Measurements from ENCODE around the gene KRTAP13-4.

The KRTAP13-4 gene

DNA sequence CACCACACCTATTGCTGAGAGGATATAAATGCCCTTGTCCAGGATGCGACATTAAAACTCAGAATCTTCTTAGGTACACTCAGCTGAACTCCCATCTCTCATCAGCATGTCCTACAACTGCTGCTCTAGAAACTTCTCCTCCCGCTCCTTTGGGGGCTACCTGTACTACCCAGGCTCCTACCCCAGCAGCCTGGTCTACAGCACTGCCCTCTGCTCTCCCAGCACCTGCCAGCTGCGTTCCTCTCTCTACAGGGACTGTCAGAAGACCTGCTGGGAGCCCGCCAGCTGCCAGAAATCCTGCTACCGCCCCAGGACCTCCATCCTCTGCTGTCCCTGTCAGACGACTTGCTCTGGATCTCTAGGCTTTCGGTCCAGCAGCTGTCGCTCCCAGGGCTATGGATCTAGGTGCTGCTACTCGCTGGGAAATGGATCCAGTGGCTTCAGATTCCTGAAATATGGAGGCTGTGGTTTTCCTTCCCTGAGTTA, at the start of gene KRTAP13-4:
KRTAP13-4 (plus strand) TSS at position 51 of the 486 bp plus-strand sequence; CDS start at position 107, 56 bp downstream.
- peaks cover 30% of the 10 kb centered on the region for H3K4me1 ChIP-seq (ENCODE audit: control insufficient read depth, insufficient read depth, low read length)
- H3K4me3 ChIP-seq (ENCODE audit: low read depth, low read length) = no peak within 1 kb of the TSS
- H3K27me3 ChIP-seq (ENCODE audit: control insufficient read depth, insufficient read depth, low read length) = no peaks in the 10 kb centered on the region
- H3K9ac ChIP-seq (ENCODE audit: low read depth, low read length) = no peak within 1 kb of the TSS
- no peak within 1 kb of the TSS for H3K27ac ChIP-seq (ENCODE audit: low read depth, low read length)
- no peaks in the 10 kb centered on the region for H3K9me3 ChIP-seq (ENCODE audit: control insufficient read depth, insufficient read depth, low read length)
- no peaks in the 10 kb centered on the region for H3K36me3 ChIP-seq (ENCODE audit: control insufficient read depth, insufficient read depth, low read length)

GRCh38 chr21:30382201-30382600, 47.8 kb upstream of the KRTAP13-4 start:
- no peaks in the 10 kb centered on the region for H3K4me1 ChIP-seq (ENCODE audit: control insufficient read depth, insufficient read depth, low read length)
- no peaks in the 10 kb centered on the region for H3K36me3 ChIP-seq (ENCODE audit: control insufficient read depth, insufficient read depth, low read length)
- no peaks in the 10 kb centered on the region for H3K27me3 ChIP-seq (ENCODE audit: control insufficient read depth, insufficient read depth, low read length)
- H3K4me3 ChIP-seq (ENCODE audit: low read depth, low read length) = no peak overlapping the region
- H3K9me3 ChIP-seq (ENCODE audit: control insufficient read depth, insufficient read depth, low read length) = no peaks in the 10 kb centered on the region
- H3K9ac ChIP-seq (ENCODE audit: low read depth, low read length) = no peak overlapping the region
- H3K27ac ChIP-seq (ENCODE audit: low read depth, low read length) = no peak overlapping the region

- Histone ChIP-seq H3K9ac (ENCODE audit: low read depth, low read length) (no peak overlapping the region), H3K27ac (ENCODE audit: low read depth, low read length) (no peak overlapping the region), H3K36me3 (ENCODE audit: control insufficient read depth, insufficient read depth, low read length) (no peaks in the 10 kb centered on the region), H3K4me1 (ENCODE audit: control insufficient read depth, insufficient read depth, low read length) (no peaks in the 10 kb centered on the region), H3K9me3 (ENCODE audit: control insufficient read depth, insufficient read depth, low read length) (no peaks in the 10 kb centered on the region), H3K27me3 (ENCODE audit: control insufficient read depth, insufficient read depth, low read length) (no peaks in the 10 kb centered on the region), H3K4me3 (ENCODE audit: low read depth, low read length) (no peak overlapping the region)
These were observed 38.5 kb upstream of the KRTAP13-4 start for GRCh38 chr21:30391492-30392025.

GRCh38 chr21:30395731-30396130, 34.3 kb upstream of the KRTAP13-4 start, which contains the start of gene KRTAP13-1:
Gene KRTAP13-1 (plus strand): TSS chr21:30396031. CDS start chr21:30396087, 56 bp downstream.
- no peaks in the 10 kb centered on the region for H3K9me3 ChIP-seq (ENCODE audit: control insufficient read depth, insufficient read depth, low read length)
- no peak within 1 kb of the TSS for H3K9ac ChIP-seq (ENCODE audit: low read depth, low read length)
- no peaks in the 10 kb centered on the region for H3K27me3 ChIP-seq (ENCODE audit: control insufficient read depth, insufficient read depth, low read length)
- H3K4me1 ChIP-seq (ENCODE audit: control insufficient read depth, insufficient read depth, low read length) = no peaks in the 10 kb centered on the region
- H3K36me3 ChIP-seq (ENCODE audit: control insufficient read depth, insufficient read depth, low read length) = no peaks in the 10 kb centered on the region
- H3K27ac ChIP-seq (ENCODE audit: low read depth, low read length) = no peak within 1 kb of the TSS
- no peak within 1 kb of the TSS for H3K4me3 ChIP-seq (ENCODE audit: low read depth, low read length)

- H3K4me3 ChIP-seq (ENCODE audit: low read depth, low read length) = peak overlapping the region; percentile 40
- no peaks in the 10 kb centered on the region for H3K27me3 ChIP-seq (ENCODE audit: control insufficient read depth, insufficient read depth, low read length)
- no peaks in the 10 kb centered on the region for H3K36me3 ChIP-seq (ENCODE audit: control insufficient read depth, insufficient read depth, low read length)
- H3K4me1 ChIP-seq (ENCODE audit: control insufficient read depth, insufficient read depth, low read length) = no peaks in the 10 kb centered on the region
- no peaks in the 10 kb centered on the region for H3K9me3 ChIP-seq (ENCODE audit: control insufficient read depth, insufficient read depth, low read length)
- no peak overlapping the region for H3K9ac ChIP-seq (ENCODE audit: low read depth, low read length)
- peak overlapping the region; percentile 36 for H3K27ac ChIP-seq (ENCODE audit: low read depth, low read length)
These were observed 21.1 kb upstream of the KRTAP13-4 start for GRCh38 chr21:30408782-30409494.

GRCh38 chr21:30415993-30416392, 14.0 kb upstream of the KRTAP13-4 start:
- Histone ChIP-seq H3K9ac (ENCODE audit: low read depth, low read length) (no peak overlapping the region), H3K27me3 (ENCODE audit: control insufficient read depth, insufficient read depth, low read length) (no peaks in the 10 kb centered on the region), H3K9me3 (ENCODE audit: control insufficient read depth, insufficient read depth, low read length) (peaks cover 35% of the 10 kb centered on the region), H3K36me3 (ENCODE audit: control insufficient read depth, insufficient read depth, low read length) (0 out of 2 replicates have a peak, but pooled peaks cover 2% of the 10 kb centered on the region), H3K27ac (ENCODE audit: low read depth, low read length) (no peak overlapping the region), H3K4me1 (ENCODE audit: control insufficient read depth, insufficient read depth, low read length) (no peaks in the 10 kb centered on the region), H3K4me3 (ENCODE audit: low read depth, low read length) (no peak overlapping the region)

- Histone ChIP-seq H3K4me1 (ENCODE audit: control insufficient read depth, insufficient read depth, low read length) (peaks cover 30% of the 10 kb centered on the region), H3K9me3 (ENCODE audit: control insufficient read depth, insufficient read depth, low read length) (peaks cover 11% of the 10 kb centered on the region), H3K27me3 (ENCODE audit: control insufficient read depth, insufficient read depth, low read length) (no peaks in the 10 kb centered on the region), H3K9ac (ENCODE audit: low read depth, low read length) (no peak within 1 kb of the TSS), H3K4me3 (ENCODE audit: low read depth, low read length) (no peak within 1 kb of the TSS), H3K27ac (ENCODE audit: low read depth, low read length) (peak within 1 kb of the TSS; percentile 51), H3K36me3 (ENCODE audit: control insufficient read depth, insufficient read depth, low read length) (no peaks in the 10 kb centered on the region)
These were observed 4.2 kb upstream of the KRTAP13-4 start, which contains the start of gene KRTAP13-3 for GRCh38 chr21:30425826-30426225. Gene KRTAP13-3 (minus strand): TSS chr21:30425926. CDS start chr21:30425912, 14 bp downstream.

DNA sequence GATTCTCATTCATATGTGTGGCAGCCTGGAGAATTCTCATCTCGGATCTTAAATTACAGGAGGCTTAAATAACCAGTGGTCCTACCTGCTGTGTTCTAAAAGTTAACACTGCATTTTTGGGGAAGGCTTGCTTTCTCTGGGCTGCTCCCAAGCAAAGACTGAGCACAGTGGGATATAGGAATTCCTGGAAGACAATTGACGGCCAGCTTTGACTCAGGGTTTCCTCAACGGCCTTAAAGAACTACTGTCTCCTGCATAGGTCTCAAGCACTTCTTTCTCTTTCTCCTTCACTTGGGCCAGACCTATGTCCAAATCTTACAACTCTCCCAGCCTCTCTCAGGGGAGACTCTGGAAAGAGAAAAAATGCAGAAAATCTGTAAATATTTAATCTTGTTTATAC, 3.3 kb upstream of the KRTAP13-4 start:
- Histone ChIP-seq H3K4me3 (ENCODE audit: low read depth, low read length) (0 out of 2 replicates have a peak overlapping the region, but pooled peaks have one; percentile 5), H3K9ac (ENCODE audit: low read depth, low read length) (no peak overlapping the region), H3K9me3 (ENCODE audit: control insufficient read depth, insufficient read depth, low read length) (peaks cover 8% of the 10 kb centered on the region; the same call in 1 of the 2 replicates), H3K36me3 (ENCODE audit: control insufficient read depth, insufficient read depth, low read length) (no peaks in the 10 kb centered on the region), H3K4me1 (ENCODE audit: control insufficient read depth, insufficient read depth, low read length) (peaks cover 30% of the 10 kb centered on the region), H3K27me3 (ENCODE audit: control insufficient read depth, insufficient read depth, low read length) (no peaks in the 10 kb centered on the region), H3K27ac (ENCODE audit: low read depth, low read length) (peak overlapping the region; percentile 51)

GRCh38 chr21:30434033-30434631, 4.1 kb downstream of the KRTAP13-4 start:
- H3K36me3 ChIP-seq (ENCODE audit: control insufficient read depth, insufficient read depth, low read length) = no peaks in the 10 kb centered on the region

DNA sequence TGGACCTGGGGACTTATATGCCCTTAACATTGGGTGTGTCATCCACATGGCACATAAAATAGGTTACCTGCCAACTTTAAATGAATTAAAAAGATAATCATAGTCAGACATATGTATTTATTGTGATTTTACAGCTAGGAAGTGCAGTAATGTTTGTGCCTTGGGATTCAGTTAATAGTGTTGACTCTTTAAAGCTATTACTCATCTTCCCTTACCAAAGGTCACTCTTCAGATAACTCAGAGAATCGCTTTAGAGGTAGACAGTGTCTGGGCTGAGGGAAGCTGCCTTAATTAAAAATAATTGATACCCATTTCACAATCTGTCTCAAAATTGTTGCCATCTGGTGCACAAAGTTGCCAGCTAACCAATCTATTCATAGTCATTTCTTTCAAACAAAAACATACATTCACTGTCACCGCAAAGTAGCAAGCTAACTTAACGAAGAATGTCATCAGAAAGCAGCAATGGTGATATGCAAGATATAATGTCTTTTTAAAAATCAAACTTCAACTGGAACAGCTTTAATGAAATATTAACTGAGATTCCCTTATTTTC, 7.1 kb downstream of the KRTAP13-4 start:
- no peaks in the 10 kb centered on the region for H3K36me3 ChIP-seq (ENCODE audit: control insufficient read depth, insufficient read depth, low read length)
- no peak overlapping the region for H3K27ac ChIP-seq (ENCODE audit: low read depth, low read length)
- no peak overlapping the region for H3K9ac ChIP-seq (ENCODE audit: low read depth, low read length)
- no peaks in the 10 kb centered on the region for H3K4me1 ChIP-seq (ENCODE audit: control insufficient read depth, insufficient read depth, low read length)
- H3K27me3 ChIP-seq (ENCODE audit: control insufficient read depth, insufficient read depth, low read length) = no peaks in the 10 kb centered on the region
- H3K9me3 ChIP-seq (ENCODE audit: control insufficient read depth, insufficient read depth, low read length) = no peaks in the 10 kb centered on the region
- H3K4me3 ChIP-seq (ENCODE audit: low read depth, low read length) = no peak overlapping the region

More at GRCh38 chr21:30434033-30434631, 4.1 kb downstream of the KRTAP13-4 start:
- Histone ChIP-seq H3K9me3 (ENCODE audit: control insufficient read depth, insufficient read depth, low read length) (no peaks in the 10 kb centered on the region), H3K4me1 (ENCODE audit: control insufficient read depth, insufficient read depth, low read length) (peaks cover 10% of the 10 kb centered on the region), H3K27ac (ENCODE audit: low read depth, low read length) (no peak overlapping the region), H3K9ac (ENCODE audit: low read depth, low read length) (no peak overlapping the region), H3K27me3 (ENCODE audit: control insufficient read depth, insufficient read depth, low read length) (no peaks in the 10 kb centered on the region), H3K4me3 (ENCODE audit: low read depth, low read length) (no peak overlapping the region)

Data from HUES48 (cell line).